Panc1 (cell line): ENCODE data around the gene MPPED1. TPM values are rescaled to one million over a fixed set of nuclear protein-coding genes. Genes with fewer than 3 reads are reported as not detected.

ENCODE experiments used
- ATAC-seq: fragments of 200-7000 bp; cut with Tn5 transposase; 2 replicates; pipeline ENCODE4 v1.9.1; 2020; ENCODE audit warnings: mild to moderate bottlenecking, moderate library complexity
- BruUV-seq: library from RNA; stranded (reverse); fragments of 400-500 nt; replicated peaks from 2 replicates; lab custom pipeline; 2021; lab: Mats Ljungman, UMichigan
- CTCF ChIA-PET: fragments of 300-600 bp; sonication (Branson Sonifier 250); formaldehyde crosslinking; loops from one replicate; lab custom pipeline; 2022; ENCODE audit warnings: antibody characterized with exemption; lab: Charles Lee
- POLR2A ChIA-PET: fragments of 300-600 bp; sonication (Branson Sonifier 250); formaldehyde crosslinking; loops from one replicate; lab custom pipeline; 2022; ENCODE audit warnings: antibody characterized with exemption; lab: Charles Lee
- DNase-seq: peaks from one replicate; pipeline ENCODE4 v3.0.0-alpha.2; 2010; ENCODE audit warnings: low read depth, low spot score
- H3K27ac ChIP-seq: 2 replicates; pipeline ENCODE4 v1.5.1; 2011; ENCODE audit warnings: mild to moderate bottlenecking, low read length, inconsistent platforms
- H3K27me3 ChIP-seq: fragments of 200-500 bp; sonication (Bioruptor generic); 2 replicates; pipeline ENCODE4 v1.6.0; 2014; ENCODE audit warnings: low read length, inconsistent platforms; ENCODE audit not compliant: control insufficient read depth, insufficient read depth
- H3K36me3 ChIP-seq: fragments of 200-500 bp; sonication (Bioruptor generic); 2 replicates; pipeline ENCODE4 v1.5.1; 2014; ENCODE audit warnings: inconsistent platforms, mild to moderate bottlenecking, low read length, moderate library complexity; ENCODE audit not compliant: control insufficient read depth, insufficient read depth
- H3K4me1 ChIP-seq: 2 replicates; pipeline ENCODE4 v1.5.1; 2011; ENCODE audit warnings: inconsistent platforms, mild to moderate bottlenecking, low read length, moderate library complexity; ENCODE audit not compliant: control insufficient read depth, insufficient read depth
- H3K4me3 ChIP-seq, 2 experiments: 2 replicates each; pipeline ENCODE4 v1.5.1; 2011 to 2012; ENCODE audit warnings: low read depth in 2 of 2, low read length in 2 of 2, mild to moderate bottlenecking in 2 of 2, inconsistent platforms in 1 of 2, moderate library complexity in 1 of 2
- H3K9me3 ChIP-seq: fragments of 200-500 bp; sonication (Bioruptor generic); 2 replicates; pipeline ENCODE4 v1.5.1; 2014; ENCODE audit warnings: low read depth, mild to moderate bottlenecking, inconsistent platforms, low read length, moderate library complexity; ENCODE audit not compliant: control insufficient read depth, insufficient read depth
- POLR2AphosphoS5 ChIP-seq: IDR thresholded peaks from 2 replicates; pipeline ENCODE4 v1.6.1; 2012; ENCODE audit warnings: mild to moderate bottlenecking, low read depth, low read length, moderate library complexity
- SIN3A ChIP-seq: IDR thresholded peaks from 2 replicates; pipeline ENCODE4 v1.6.1; 2012; ENCODE audit warnings: low read depth, mild to moderate bottlenecking, low read length, moderate library complexity, borderline replicate concordance; ENCODE audit not compliant: insufficient read depth
- TCF7L2 ChIP-seq: IDR thresholded peaks from 2 replicates; pipeline ENCODE4 v1.6.1; 2011; ENCODE audit warnings: mild to moderate bottlenecking, low read depth, low read length, inconsistent platforms
- in situ Hi-C: cut with HindIII; loops from 2 replicates; pipeline ENCODE4 v1.10.0; 2016; ENCODE audit warnings: low sequenced_read_pairs, low pct_unique_long_range_greater_than_20kb
- intact Hi-C: fragments of 100-400 bp; cut with micrococcal nuclease; formaldehyde crosslinking; loops from one replicate; pipeline ENCODE4 v1.10.0; 2022; ENCODE audit not compliant: unreplicated experiment
- total RNA-seq: library from RNA; stranded (reverse); gene quantifications from one replicate; pipeline ENCODE4 v1.2.1, GENCODE V29; 2021; ENCODE audit not compliant: unreplicated experiment
- TF ChIP-seq, protein P1 (sequence below): fragments of 450-650 bp; IDR thresholded peaks from 2 replicates; pipeline ENCODE4 v1.5.1; 2017; ENCODE audit warnings: mild to moderate bottlenecking
- TF ChIP-seq, protein P2 (sequence below), 2 experiments: IDR thresholded peaks; 2 replicates each; pipeline ENCODE4 v1.6.1; 2011 to 2012; ENCODE audit warnings: low read depth in 2 of 2, control low read depth in 1 of 2, low read length in 1 of 2, mild to moderate bottlenecking in 1 of 2, moderate library complexity in 1 of 2; ENCODE audit not compliant: insufficient read depth in 1 of 2

Gene MPPED1
- total RNA-seq, 1 experiment from 2014 or later, result not detected

DNA sequence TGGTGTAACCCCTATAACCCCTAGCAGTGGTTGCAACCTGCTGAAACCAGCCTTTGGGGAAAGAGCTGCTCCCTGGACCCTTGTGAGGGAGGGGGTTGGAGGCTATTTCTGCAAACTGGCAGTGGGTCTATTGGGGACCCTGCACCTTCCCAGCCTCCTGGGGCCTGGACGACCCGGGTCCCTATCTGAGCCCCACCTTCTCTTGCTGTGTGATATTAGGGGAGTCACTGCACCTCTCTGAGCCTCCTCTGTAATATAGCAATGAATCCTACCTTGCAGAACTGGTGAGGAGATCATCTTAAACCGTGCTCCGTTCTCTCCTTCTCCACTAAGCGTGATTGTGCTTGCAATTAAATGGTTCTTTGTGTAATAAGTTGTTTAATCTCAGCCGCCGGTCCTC is 24.0 kb upstream of the MPPED1 start:
- ATAC-seq, result no peak
- ChIA-PET CTCF (no interaction called here), POLR2A (no interaction called here)
- Histone ChIP-seq H3K27ac (no peak overlapping the region), H3K27me3 (peaks cover 2% of the 10 kb centered on the region; the same call in 1 of the 2 replicates), H3K9me3 (no peaks in the 10 kb centered on the region), H3K4me1 (no peaks in the 10 kb centered on the region), H3K36me3 (no peaks in the 10 kb centered on the region), H3K4me3 (no peak overlapping the region)
- in situ Hi-C loops, result no loop called here
- no peak for TF ChIP-seq SIN3A
- TF ChIP-seq, protein P1, sequence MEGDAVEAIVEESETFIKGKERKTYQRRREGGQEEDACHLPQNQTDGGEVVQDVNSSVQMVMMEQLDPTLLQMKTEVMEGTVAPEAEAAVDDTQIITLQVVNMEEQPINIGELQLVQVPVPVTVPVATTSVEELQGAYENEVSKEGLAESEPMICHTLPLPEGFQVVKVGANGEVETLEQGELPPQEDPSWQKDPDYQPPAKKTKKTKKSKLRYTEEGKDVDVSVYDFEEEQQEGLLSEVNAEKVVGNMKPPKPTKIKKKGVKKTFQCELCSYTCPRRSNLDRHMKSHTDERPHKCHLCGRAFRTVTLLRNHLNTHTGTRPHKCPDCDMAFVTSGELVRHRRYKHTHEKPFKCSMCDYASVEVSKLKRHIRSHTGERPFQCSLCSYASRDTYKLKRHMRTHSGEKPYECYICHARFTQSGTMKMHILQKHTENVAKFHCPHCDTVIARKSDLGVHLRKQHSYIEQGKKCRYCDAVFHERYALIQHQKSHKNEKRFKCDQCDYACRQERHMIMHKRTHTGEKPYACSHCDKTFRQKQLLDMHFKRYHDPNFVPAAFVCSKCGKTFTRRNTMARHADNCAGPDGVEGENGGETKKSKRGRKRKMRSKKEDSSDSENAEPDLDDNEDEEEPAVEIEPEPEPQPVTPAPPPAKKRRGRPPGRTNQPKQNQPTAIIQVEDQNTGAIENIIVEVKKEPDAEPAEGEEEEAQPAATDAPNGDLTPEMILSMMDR, result no peak
- TF ChIP-seq, protein P2, sequence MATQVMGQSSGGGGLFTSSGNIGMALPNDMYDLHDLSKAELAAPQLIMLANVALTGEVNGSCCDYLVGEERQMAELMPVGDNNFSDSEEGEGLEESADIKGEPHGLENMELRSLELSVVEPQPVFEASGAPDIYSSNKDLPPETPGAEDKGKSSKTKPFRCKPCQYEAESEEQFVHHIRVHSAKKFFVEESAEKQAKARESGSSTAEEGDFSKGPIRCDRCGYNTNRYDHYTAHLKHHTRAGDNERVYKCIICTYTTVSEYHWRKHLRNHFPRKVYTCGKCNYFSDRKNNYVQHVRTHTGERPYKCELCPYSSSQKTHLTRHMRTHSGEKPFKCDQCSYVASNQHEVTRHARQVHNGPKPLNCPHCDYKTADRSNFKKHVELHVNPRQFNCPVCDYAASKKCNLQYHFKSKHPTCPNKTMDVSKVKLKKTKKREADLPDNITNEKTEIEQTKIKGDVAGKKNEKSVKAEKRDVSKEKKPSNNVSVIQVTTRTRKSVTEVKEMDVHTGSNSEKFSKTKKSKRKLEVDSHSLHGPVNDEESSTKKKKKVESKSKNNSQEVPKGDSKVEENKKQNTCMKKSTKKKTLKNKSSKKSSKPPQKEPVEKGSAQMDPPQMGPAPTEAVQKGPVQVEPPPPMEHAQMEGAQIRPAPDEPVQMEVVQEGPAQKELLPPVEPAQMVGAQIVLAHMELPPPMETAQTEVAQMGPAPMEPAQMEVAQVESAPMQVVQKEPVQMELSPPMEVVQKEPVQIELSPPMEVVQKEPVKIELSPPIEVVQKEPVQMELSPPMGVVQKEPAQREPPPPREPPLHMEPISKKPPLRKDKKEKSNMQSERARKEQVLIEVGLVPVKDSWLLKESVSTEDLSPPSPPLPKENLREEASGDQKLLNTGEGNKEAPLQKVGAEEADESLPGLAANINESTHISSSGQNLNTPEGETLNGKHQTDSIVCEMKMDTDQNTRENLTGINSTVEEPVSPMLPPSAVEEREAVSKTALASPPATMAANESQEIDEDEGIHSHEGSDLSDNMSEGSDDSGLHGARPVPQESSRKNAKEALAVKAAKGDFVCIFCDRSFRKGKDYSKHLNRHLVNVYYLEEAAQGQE (IDR thresholded peaks at IDR 0.05; ENCODE audit: insufficient read depth in 1 of 2, low read depth in 2 of 2, low read length in 1 of 2), result no peak
- no peak for TF ChIP-seq POLR2AphosphoS5
- no peak for TF ChIP-seq TCF7L2
- no peak for DNase-seq
- BruUV-seq, result no TSS peak
- intact Hi-C loops, result loop anchor here (5.0 kb wide), 1 partner anchor 116 kb away; no protein-coding TSS in a partner anchor

DNA sequence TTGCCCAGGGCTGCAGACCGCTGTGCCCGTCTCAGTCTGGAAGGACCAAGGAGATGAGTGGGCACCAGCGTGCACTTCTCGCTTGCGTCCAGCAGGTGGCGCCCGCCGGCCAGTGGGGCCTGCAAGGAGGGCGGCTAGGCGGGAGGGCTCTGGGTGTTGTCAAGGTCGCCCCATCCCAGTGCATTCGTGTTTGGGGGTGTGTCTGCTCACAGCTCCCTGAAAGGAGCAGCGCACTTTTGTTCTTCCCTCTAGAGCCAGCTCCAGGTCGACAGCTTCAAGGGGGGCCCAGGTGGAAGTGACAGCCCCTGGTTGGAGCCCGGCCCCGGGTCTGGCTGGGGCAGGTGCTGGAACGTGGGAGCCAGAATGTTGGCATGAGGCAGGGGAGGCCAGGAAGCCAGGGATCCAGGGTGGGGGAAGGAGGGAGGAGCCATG is 23.4 kb upstream of the MPPED1 start:
- no peaks in the 10 kb centered on the region for H3K36me3 ChIP-seq
- ChIA-PET POLR2A (no interaction called here), CTCF (no interaction called here)
- H3K27ac ChIP-seq, result no peak overlapping the region
- in situ Hi-C loops (no loop called here), intact Hi-C loops (loop anchor here (5.0 kb wide), 1 partner anchor 116 kb away; no protein-coding TSS in a partner anchor)
- H3K27me3 ChIP-seq, result peaks cover 2% of the 10 kb centered on the region; the same call in 1 of the 2 replicates
- no peak overlapping the region for H3K4me3 ChIP-seq
- no peaks in the 10 kb centered on the region for H3K9me3 ChIP-seq
- DNase-seq (no peak), ATAC-seq (peak; percentile 87)
- no peaks in the 10 kb centered on the region for H3K4me1 ChIP-seq
- TF ChIP-seq, protein P1, result peak; percentile 96
- TF ChIP-seq SIN3A (no peak), TCF7L2 (no peak)
- TF ChIP-seq, protein P2 (IDR thresholded peaks at IDR 0.05; ENCODE audit: insufficient read depth in 1 of 2, low read depth in 2 of 2, low read length in 1 of 2), result no peak
- BruUV-seq, result no TSS peak
